ENCODE results near the gene IKZF1.

IKZF1 gene

DNA sequence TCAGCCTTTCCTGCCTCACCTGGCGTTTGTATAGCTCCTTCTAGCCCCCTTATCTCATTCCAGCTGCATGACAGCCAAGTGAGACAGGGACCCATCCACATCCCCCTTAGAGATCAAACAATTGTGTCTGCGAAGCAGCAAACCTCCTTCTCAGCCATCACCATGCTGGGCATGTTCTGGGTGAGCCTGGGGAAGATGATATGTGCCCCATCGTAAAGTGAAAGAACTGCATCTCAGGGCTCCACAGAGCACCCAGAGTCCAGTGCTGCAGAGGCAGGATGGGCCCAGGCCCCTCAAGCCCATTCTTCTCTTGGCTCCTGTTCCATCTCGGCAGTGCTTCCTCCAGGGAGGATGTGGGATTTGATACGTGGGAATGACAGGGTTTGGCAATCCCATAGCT is 102.4 kb downstream of the IKZF1 start:
- H3K4me2 ChIP-seq (ENCODE audit: low read depth, low read length, poor library complexity, severe bottlenecking) = no peak overlapping the region
- H3K4me1 ChIP-seq (ENCODE audit: insufficient read depth, low read length, poor library complexity, severe bottlenecking) = no peaks in the 10 kb centered on the region
- H3K27me3 ChIP-seq (ENCODE audit: insufficient read depth, low read length, poor library complexity, severe bottlenecking) = no peaks in the 10 kb centered on the region
- H3K9ac ChIP-seq (ENCODE audit: low read depth, low read length, poor library complexity, severe bottlenecking) = no peak overlapping the region
- H4K20me1 ChIP-seq (ENCODE audit: insufficient read depth, low read length, poor library complexity, severe bottlenecking) = no peaks in the 10 kb centered on the region
- peaks cover 28% of the 10 kb centered on the region; the same call in 1 of the 2 replicates for H3K36me3 ChIP-seq (ENCODE audit: insufficient read depth, low read length)
- TF ChIP-seq, protein P1, sequence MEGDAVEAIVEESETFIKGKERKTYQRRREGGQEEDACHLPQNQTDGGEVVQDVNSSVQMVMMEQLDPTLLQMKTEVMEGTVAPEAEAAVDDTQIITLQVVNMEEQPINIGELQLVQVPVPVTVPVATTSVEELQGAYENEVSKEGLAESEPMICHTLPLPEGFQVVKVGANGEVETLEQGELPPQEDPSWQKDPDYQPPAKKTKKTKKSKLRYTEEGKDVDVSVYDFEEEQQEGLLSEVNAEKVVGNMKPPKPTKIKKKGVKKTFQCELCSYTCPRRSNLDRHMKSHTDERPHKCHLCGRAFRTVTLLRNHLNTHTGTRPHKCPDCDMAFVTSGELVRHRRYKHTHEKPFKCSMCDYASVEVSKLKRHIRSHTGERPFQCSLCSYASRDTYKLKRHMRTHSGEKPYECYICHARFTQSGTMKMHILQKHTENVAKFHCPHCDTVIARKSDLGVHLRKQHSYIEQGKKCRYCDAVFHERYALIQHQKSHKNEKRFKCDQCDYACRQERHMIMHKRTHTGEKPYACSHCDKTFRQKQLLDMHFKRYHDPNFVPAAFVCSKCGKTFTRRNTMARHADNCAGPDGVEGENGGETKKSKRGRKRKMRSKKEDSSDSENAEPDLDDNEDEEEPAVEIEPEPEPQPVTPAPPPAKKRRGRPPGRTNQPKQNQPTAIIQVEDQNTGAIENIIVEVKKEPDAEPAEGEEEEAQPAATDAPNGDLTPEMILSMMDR (conservative IDR thresholded peaks at IDR 0.05; ENCODE audit: low read length) = no peak
- no peak for TF ChIP-seq EZH2phosphoT487 (IDR thresholded peaks at IDR 0.05; ENCODE audit: borderline replicate concordance)
- H3K79me2 ChIP-seq (ENCODE audit: insufficient read depth, low read length) = no peaks in the 10 kb centered on the region
- no peak overlapping the region for H3K4me3 ChIP-seq (ENCODE audit: low read length, poor library complexity, severe bottlenecking)
- H3K9me2 ChIP-seq (replicated peaks; ENCODE audit: low read depth, low read length) = no peaks in the 10 kb centered on the region
- no peaks in the 10 kb centered on the region for H3K9me3 ChIP-seq (ENCODE audit: insufficient read depth, low read depth, low read length)
- no peaks in the 10 kb centered on the region for H3F3A ChIP-seq (ENCODE audit: low read depth)
- H2AFZ ChIP-seq (ENCODE audit: low read length) = no peak overlapping the region

DNA sequence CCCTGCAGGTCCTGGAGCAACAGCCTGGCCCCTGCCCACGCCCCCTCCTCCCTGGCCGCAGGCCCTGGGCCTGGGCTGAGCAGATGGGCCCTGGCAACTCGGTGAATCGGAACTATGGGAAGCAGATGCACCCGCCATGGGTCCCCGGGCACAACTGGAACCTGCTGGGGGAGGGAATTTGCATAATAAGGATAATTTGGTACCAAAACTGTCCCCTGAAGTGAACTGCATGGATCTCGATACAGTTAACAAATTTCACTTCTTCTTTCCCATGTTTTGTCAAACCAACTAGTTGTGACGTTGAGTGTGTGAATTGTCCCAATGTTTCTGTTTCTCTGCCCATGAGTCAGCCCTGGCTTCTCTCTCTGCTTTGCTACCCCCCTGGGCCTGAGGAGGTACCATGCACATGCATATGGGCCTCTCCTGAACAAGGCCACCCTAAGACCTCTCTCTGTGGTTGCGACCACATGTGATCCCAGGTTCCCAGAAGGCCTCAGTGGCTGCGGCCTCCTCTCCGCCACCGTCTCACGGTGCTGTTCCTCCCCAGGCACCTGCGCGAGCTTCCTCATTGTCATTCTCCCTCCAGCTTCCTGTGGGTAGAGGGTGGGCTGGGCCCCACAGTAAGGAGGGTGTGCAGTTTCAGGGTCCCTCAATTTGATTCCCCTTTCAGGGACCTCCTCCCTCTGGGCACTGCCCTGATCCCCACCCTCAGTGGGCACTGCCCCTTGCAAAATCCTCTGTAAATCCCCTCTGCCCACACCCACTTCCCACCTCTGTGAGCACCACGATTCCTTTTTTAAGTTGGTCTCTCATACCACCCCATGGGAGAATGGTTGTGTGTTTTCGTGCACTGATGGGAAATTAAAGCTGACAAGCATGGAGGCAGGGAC is 105.6 kb downstream of the IKZF1 start:
- H3K27me3 ChIP-seq (ENCODE audit: insufficient read depth, low read length, poor library complexity, severe bottlenecking) = no peaks in the 10 kb centered on the region
- H3K79me2 ChIP-seq (ENCODE audit: insufficient read depth, low read length) = no peaks in the 10 kb centered on the region
- H3K4me2 ChIP-seq (ENCODE audit: low read depth, low read length, poor library complexity, severe bottlenecking) = no peak overlapping the region
- H3K4me1 ChIP-seq (ENCODE audit: insufficient read depth, low read length, poor library complexity, severe bottlenecking) = no peaks in the 10 kb centered on the region
- H4K20me1 ChIP-seq (ENCODE audit: insufficient read depth, low read length, poor library complexity, severe bottlenecking) = no peaks in the 10 kb centered on the region
- H2AFZ ChIP-seq (ENCODE audit: low read length) = no peak overlapping the region
- no peaks in the 10 kb centered on the region for H3K9me2 ChIP-seq (replicated peaks; ENCODE audit: low read depth, low read length)
- H3K36me3 ChIP-seq (ENCODE audit: insufficient read depth, low read length) = no peaks in the 10 kb centered on the region
- H3F3A ChIP-seq (ENCODE audit: low read depth) = no peaks in the 10 kb centered on the region
- H3K9ac ChIP-seq (ENCODE audit: low read depth, low read length, poor library complexity, severe bottlenecking) = no peak overlapping the region
- H3K4me3 ChIP-seq (ENCODE audit: low read length, poor library complexity, severe bottlenecking) = no peak overlapping the region
- H3K9me3 ChIP-seq (ENCODE audit: insufficient read depth, low read depth, low read length) = no peaks in the 10 kb centered on the region
- TF ChIP-seq, protein P1 (conservative IDR thresholded peaks at IDR 0.05; ENCODE audit: low read length) = no peak
- TF ChIP-seq EZH2phosphoT487 (IDR thresholded peaks at IDR 0.05; ENCODE audit: borderline replicate concordance) = no peak

DNA sequence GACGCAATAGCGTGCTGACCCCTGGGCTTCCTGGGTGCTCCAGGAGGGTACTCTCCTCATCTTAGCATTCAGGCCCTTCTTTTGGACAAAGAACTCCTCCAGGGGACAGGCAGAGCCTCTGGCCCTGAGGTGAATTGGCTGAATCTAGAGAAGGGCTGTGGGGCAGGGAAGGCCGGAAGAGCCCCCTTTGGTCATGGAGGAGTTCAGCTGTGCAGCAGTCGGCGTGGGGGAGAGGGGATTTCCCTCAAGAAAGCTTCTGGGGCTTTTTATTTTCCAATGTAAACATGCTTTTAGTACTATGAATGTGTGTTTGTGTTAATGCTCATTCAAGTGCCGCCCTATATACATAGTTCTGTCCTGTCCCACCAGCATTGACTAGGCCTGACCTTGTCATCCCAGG is 106.8 kb downstream of the IKZF1 start:
- Histone ChIP-seq H3K27me3 (ENCODE audit: insufficient read depth, low read length, poor library complexity, severe bottlenecking) (no peaks in the 10 kb centered on the region), H3K9ac (ENCODE audit: low read depth, low read length, poor library complexity, severe bottlenecking) (no peak overlapping the region), H3K4me1 (ENCODE audit: insufficient read depth, low read length, poor library complexity, severe bottlenecking) (no peaks in the 10 kb centered on the region), H2AFZ (ENCODE audit: low read length) (no peak overlapping the region), H3F3A (ENCODE audit: low read depth) (no peaks in the 10 kb centered on the region), H3K9me2 (replicated peaks; ENCODE audit: low read depth, low read length) (no peaks in the 10 kb centered on the region), H3K79me2 (ENCODE audit: insufficient read depth, low read length) (no peaks in the 10 kb centered on the region), H3K4me2 (ENCODE audit: low read depth, low read length, poor library complexity, severe bottlenecking) (no peak overlapping the region), H3K9me3 (ENCODE audit: insufficient read depth, low read depth, low read length) (no peaks in the 10 kb centered on the region), H3K4me3 (ENCODE audit: low read length, poor library complexity, severe bottlenecking) (no peak overlapping the region), H3K36me3 (ENCODE audit: insufficient read depth, low read length) (no peaks in the 10 kb centered on the region), H4K20me1 (ENCODE audit: insufficient read depth, low read length, poor library complexity, severe bottlenecking) (no peaks in the 10 kb centered on the region)
- TF ChIP-seq, protein P1 (conservative IDR thresholded peaks at IDR 0.05; ENCODE audit: low read length) = no peak
- no peak for TF ChIP-seq EZH2phosphoT487 (IDR thresholded peaks at IDR 0.05; ENCODE audit: borderline replicate concordance)

Measured in Loucy (cell line).